Epithelial cell of proximal tubule (primary cell): ENCODE measurements around the gene NHS. TPM values are rescaled to one million over a fixed set of nuclear protein-coding genes. Genes with fewer than 3 reads are reported as not detected.

Source experiments
- DNase-seq: peaks from one replicate; pipeline ENCODE4 v3.0.0-alpha.2; 2011; ENCODE audit warnings: low read depth
- H3K4me3 ChIP-seq: 2 replicates; pipeline ENCODE4 v1.5.1; 2011; ENCODE audit warnings: low read depth, mild to moderate bottlenecking, low read length
- CTCF ChIP-seq: conservative IDR thresholded peaks from 2 replicates; pipeline ENCODE4 v1.5.1; 2012; ENCODE audit warnings: low read depth, mild to moderate bottlenecking, low read length
- total RNA-seq: library from RNA; depleted of rRNA; stranded (reverse); fragments of >200 nt; gene quantifications from 2 replicates; pipeline ENCODE4 v1.2.3, GENCODE V29; 2015

Gene NHS
- total RNA-seq, 1 donor from 2014 or later = 7.6 TPM

- DNase-seq = no peak
- H3K4me3 ChIP-seq = no peak overlapping the region
- no peak for TF ChIP-seq CTCF
Measured at GRCh38 chrX:17481086-17481485, 106.1 kb downstream of the NHS start.

GRCh38 chrX:17484592-17484991 lies 109.6 kb downstream of the NHS start:
- H3K4me3 ChIP-seq = no peak overlapping the region
- DNase-seq = no peak
- no peak for TF ChIP-seq CTCF

- no peak for DNase-seq
- TF ChIP-seq CTCF = no peak
- no peak overlapping the region for H3K4me3 ChIP-seq
Measured at GRCh38 chrX:17485391-17485790, 110.4 kb downstream of the NHS start.

- H3K4me3 ChIP-seq = no peak overlapping the region
- no peak for TF ChIP-seq CTCF
- no peak for DNase-seq
Measured at GRCh38 chrX:17488036-17488435, 113.0 kb downstream of the NHS start.

- TF ChIP-seq CTCF = no peak
- no peak overlapping the region for H3K4me3 ChIP-seq
- DNase-seq = no peak
Measured at GRCh38 chrX:17494216-17494615, 119.2 kb downstream of the NHS start.

- no peak for TF ChIP-seq CTCF
- DNase-seq = no peak
- no peak overlapping the region for H3K4me3 ChIP-seq
Measured at GRCh38 chrX:17495052-17495451, 120.1 kb downstream of the NHS start.

- DNase-seq = no peak
- H3K4me3 ChIP-seq = no peak overlapping the region
- no peak for TF ChIP-seq CTCF
Measured at GRCh38 chrX:17496407-17496806, 121.4 kb downstream of the NHS start.
